IPS-18c (cell line): ENCODE measurements around the gene AK5.
A peak's percentile ranks its signal among the peaks of the same experiment; 100 is the strongest.
"Not testable (repeated sequence)": the region's sequence is repeated elsewhere in the genome, so short reads cannot be mapped to it uniquely, and the experiment has no call there.

Source experiments
- H3K4me3 ChIP-seq: 2 replicates; pipeline ENCODE4 v1.7.0; 2013; ENCODE audit warnings: low read depth, mild to moderate bottlenecking, low read length, moderate library complexity; ENCODE audit not compliant: insufficient read depth
- H3K9me3 ChIP-seq: one replicate; pipeline ENCODE4 v1.6.1; 2013; ENCODE audit warnings: mild to moderate bottlenecking, low read length, moderate library complexity; ENCODE audit not compliant: control insufficient read depth, insufficient read depth

The AK5 gene

GRCh38 chr1:77282187-77282865 lies 507 bp downstream of the AK5 start:
- Histone ChIP-seq H3K4me3 (peak overlapping the region; percentile 69), H3K9me3 (no peaks in the 10 kb centered on the region)

GRCh38 chr1:77282866-77283539 lies 1.2 kb downstream of the AK5 start:
- Histone ChIP-seq H3K9me3 (no peaks in the 10 kb centered on the region), H3K4me3 (peak overlapping the region; percentile 69)

- H3K4me3 ChIP-seq: 0 out of 2 replicates have a peak overlapping the region, but pooled peaks have one; percentile 69
- H3K9me3 ChIP-seq: no peaks in the 10 kb centered on the region
These were observed 2.0 kb downstream of the AK5 start for GRCh38 chr1:77283701-77284425.

GRCh38 chr1:77287535-77287934 lies 5.7 kb downstream of the AK5 start:
- H3K9me3 ChIP-seq: no peaks in the 10 kb centered on the region
- H3K4me3 ChIP-seq: no peak overlapping the region

- no peak overlapping the region for H3K4me3 ChIP-seq
- no peaks in the 10 kb centered on the region for H3K9me3 ChIP-seq
These were observed 6.5 kb downstream of the AK5 start for GRCh38 chr1:77288275-77288674.

- H3K9me3 ChIP-seq: no peaks in the 10 kb centered on the region
- no peak overlapping the region for H3K4me3 ChIP-seq
These were observed 8.8 kb downstream of the AK5 start for GRCh38 chr1:77290576-77290975.

GRCh38 chr1:77292551-77292950 lies 10.7 kb downstream of the AK5 start:
- Histone ChIP-seq H3K9me3 (no peaks in the 10 kb centered on the region), H3K4me3 (no peak overlapping the region)

- H3K9me3 ChIP-seq: no peaks in the 10 kb centered on the region
- H3K4me3 ChIP-seq: no peak overlapping the region
These were observed 18.7 kb downstream of the AK5 start for GRCh38 chr1:77300566-77300965.

GRCh38 chr1:77303387-77303786 lies 21.6 kb downstream of the AK5 start:
- Histone ChIP-seq H3K9me3 (no peaks in the 10 kb centered on the region), H3K4me3 (no peak overlapping the region)

- no peaks in the 10 kb centered on the region for H3K9me3 ChIP-seq
These were observed 27.2 kb downstream of the AK5 start for GRCh38 chr1:77308889-77309621.

GRCh38 chr1:77310924-77311323 lies 29.1 kb downstream of the AK5 start:
- no peaks in the 10 kb centered on the region for H3K9me3 ChIP-seq

More at GRCh38 chr1:77308889-77309621, 27.2 kb downstream of the AK5 start:
- H3K4me3 ChIP-seq: no peak overlapping the region

GRCh38 chr1:77312364-77312763 lies 30.5 kb downstream of the AK5 start:
- H3K9me3 ChIP-seq, H3K4me3 ChIP-seq: not testable (repeated sequence)

More at GRCh38 chr1:77310924-77311323, 29.1 kb downstream of the AK5 start:
- H3K4me3 ChIP-seq: no peak overlapping the region

GRCh38 chr1:77313491-77313890 lies 31.7 kb downstream of the AK5 start:
- H3K4me3 ChIP-seq: no peak overlapping the region
- H3K9me3 ChIP-seq: no peaks in the 10 kb centered on the region

GRCh38 chr1:77316006-77316405 lies 34.2 kb downstream of the AK5 start:
- H3K4me3 ChIP-seq: no peak overlapping the region
- no peaks in the 10 kb centered on the region for H3K9me3 ChIP-seq

GRCh38 chr1:77316966-77317365 lies 35.1 kb downstream of the AK5 start:
- H3K9me3 ChIP-seq: no peaks in the 10 kb centered on the region
- H3K4me3 ChIP-seq: no peak overlapping the region

- no peaks in the 10 kb centered on the region for H3K9me3 ChIP-seq
- no peak overlapping the region for H3K4me3 ChIP-seq
These were observed 37.4 kb downstream of the AK5 start for GRCh38 chr1:77319036-77319705.
